ENCODE measurements around the gene CALU. TPM values are rescaled to one million over a fixed set of nuclear protein-coding genes. Genes with fewer than 3 reads are reported as not detected.

CALU gene
- total RNA-seq, 1 donor from 2014 or later, result 144 TPM

DNA sequence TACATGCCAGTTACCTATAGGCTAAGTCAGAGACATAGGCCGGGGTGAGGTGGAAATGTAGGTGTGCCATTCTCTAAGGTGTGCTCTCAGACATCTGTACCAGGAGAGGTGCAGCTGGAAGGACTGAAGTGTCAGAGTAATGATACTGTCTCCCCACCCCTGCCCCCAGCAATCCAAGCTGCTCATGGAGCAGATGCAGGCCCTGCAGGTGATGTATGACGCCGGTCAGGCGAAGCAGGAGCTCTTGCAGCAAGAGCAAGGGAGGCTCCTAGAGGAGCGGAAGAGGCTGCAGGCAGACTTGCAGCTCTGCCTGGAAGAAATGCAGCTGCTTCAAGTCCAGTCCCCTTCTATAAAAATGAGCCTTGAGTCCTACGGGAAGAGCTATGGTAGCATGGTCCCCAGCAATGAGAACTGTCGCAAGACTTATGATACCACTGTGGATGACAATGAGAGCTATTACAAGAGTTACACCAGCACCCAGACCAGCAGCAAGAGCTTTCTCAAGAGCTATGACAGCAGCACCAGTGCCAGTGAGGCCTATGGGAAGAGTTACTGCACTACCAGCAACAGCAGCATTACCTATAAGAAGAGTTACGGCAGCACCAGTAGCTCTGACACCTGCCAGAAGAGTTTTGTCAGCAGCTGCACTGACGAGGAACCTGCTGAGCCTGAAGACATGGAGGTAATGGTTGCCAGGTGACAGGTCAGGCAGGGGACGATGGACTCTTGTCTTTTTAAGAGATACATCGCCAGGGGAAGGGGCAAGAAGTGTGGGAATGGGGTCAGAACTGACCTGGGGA, 72.7 kb downstream of the CALU start:
- no peak for DNase-seq (ENCODE audit: extremely low spot score, unreplicated experiment)
- Mint-ChIP-seq H3K27ac (no peak overlapping the region), H3K36me3 (peaks cover 4% of the 10 kb centered on the region), H3K9me3 (no peaks in the 10 kb centered on the region), H3K4me3 (no peak overlapping the region), H3K4me1 (ENCODE audit: unreplicated experiment) (no peaks in the 10 kb centered on the region), H3K27me3 (peaks cover 4% of the 10 kb centered on the region)
- TF ChIP-seq, protein P1, sequence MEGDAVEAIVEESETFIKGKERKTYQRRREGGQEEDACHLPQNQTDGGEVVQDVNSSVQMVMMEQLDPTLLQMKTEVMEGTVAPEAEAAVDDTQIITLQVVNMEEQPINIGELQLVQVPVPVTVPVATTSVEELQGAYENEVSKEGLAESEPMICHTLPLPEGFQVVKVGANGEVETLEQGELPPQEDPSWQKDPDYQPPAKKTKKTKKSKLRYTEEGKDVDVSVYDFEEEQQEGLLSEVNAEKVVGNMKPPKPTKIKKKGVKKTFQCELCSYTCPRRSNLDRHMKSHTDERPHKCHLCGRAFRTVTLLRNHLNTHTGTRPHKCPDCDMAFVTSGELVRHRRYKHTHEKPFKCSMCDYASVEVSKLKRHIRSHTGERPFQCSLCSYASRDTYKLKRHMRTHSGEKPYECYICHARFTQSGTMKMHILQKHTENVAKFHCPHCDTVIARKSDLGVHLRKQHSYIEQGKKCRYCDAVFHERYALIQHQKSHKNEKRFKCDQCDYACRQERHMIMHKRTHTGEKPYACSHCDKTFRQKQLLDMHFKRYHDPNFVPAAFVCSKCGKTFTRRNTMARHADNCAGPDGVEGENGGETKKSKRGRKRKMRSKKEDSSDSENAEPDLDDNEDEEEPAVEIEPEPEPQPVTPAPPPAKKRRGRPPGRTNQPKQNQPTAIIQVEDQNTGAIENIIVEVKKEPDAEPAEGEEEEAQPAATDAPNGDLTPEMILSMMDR (conservative IDR thresholded peaks at IDR 0.05), result no peak

DNA sequence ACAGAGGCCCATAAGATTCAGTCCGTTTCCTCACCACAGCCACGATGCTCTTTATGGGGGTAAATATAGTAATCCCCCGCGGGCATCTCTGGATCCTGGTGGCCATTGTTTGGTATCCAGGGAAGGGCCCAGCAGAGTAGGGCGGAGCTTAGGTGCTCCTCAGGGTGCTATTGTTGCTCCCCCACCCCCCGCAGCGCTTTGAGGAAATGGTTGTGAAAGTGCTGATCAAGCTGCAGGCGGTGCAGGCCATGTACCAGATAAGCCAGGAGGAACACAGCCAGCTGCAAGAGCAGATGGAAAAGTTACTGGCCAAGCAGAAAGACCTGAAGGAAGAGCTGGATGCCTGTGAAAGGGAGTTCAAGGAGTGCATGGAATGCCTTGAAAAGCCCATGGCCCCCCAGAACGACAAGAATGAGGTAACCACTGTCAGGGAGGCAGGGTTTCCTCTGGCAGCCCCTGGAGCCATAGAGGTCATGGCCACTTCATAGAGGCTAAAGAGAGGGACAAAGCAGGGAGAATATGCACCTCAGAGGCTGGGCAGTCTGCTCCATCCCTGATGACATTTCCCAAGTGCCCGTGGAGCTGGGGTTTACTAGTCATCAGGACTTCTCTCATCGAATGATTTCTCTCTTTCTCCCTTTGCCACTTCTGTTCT, 73.5 kb downstream of the CALU start:
- no peak for DNase-seq (ENCODE audit: extremely low spot score, unreplicated experiment)
- peaks cover 4% of the 10 kb centered on the region for H3K27me3 Mint-ChIP-seq
- no peak overlapping the region for H3K27ac Mint-ChIP-seq

DNA sequence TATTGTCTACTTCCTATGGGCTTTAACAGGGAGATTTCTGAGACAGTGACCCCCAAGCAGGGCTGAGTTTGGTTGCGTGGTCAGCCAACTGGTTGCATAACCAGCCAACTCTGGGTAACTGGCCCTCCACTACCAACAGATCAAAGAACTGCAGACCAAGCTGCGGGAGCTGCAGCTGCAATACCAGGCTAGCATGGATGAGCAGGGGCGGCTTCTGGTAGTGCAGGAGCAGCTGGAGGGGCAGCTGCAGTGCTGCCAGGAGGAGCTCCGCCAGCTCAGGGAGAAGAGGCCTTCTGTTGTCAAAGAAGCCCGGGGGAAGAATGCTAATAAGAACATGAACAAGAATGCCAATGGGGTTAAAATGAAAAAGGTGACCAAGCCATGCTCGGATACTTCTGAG, 75.3 kb downstream of the CALU start:
- Mint-ChIP-seq H3K27ac (no peak overlapping the region), H3K27me3 (peaks cover 4% of the 10 kb centered on the region), H3K4me1 (ENCODE audit: unreplicated experiment) (no peaks in the 10 kb centered on the region), H3K36me3 (peaks cover 4% of the 10 kb centered on the region), H3K4me3 (no peak overlapping the region), H3K9me3 (no peaks in the 10 kb centered on the region)
- no peak for DNase-seq (ENCODE audit: extremely low spot score, unreplicated experiment)
- TF ChIP-seq, protein P1 (conservative IDR thresholded peaks at IDR 0.05), result no peak

More for the DNA sequence above, 73.5 kb downstream of the CALU start:
- H3K4me3 Mint-ChIP-seq, result no peak overlapping the region
- peaks cover 4% of the 10 kb centered on the region for H3K36me3 Mint-ChIP-seq
- TF ChIP-seq, protein P1 (conservative IDR thresholded peaks at IDR 0.05), result no peak
- H3K4me1 Mint-ChIP-seq (ENCODE audit: unreplicated experiment), result no peaks in the 10 kb centered on the region
- no peaks in the 10 kb centered on the region for H3K9me3 Mint-ChIP-seq

DNA sequence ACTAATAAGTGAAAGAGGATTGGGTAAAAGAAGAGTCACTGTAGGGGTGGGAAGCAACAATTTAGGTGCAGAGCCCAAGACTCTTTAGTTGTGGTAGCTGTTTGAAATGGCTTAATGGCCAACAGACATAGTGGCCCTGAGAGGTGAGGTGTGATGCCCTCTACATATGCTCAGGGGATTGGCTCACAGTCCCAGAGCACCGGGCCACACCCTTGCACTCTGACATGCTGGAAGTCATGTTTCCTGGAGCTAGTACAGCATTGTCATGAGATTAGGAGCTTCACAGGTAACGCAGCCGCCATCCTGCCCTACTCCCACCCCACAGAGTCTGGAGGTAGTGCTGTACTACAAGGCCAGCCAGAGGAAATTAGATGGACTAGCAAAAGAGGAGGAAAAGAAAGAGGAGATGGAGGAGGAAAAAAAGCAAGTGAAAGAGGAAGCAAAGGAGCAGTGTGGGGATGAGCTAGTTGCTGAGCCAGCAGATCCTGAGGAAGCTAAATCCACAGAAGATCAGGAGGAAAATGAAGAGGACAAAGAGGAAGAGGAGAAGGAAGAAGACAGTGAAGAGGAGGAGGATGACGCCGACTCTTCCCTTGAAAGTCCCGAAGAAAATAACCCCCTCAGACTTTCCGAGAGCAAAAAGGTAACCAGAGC, 76.3 kb downstream of the CALU start:
- Mint-ChIP-seq H3K4me1 (ENCODE audit: unreplicated experiment) (no peaks in the 10 kb centered on the region), H3K4me3 (no peak overlapping the region), H3K27ac (no peak overlapping the region), H3K27me3 (peaks cover 8% of the 10 kb centered on the region), H3K36me3 (peaks cover 4% of the 10 kb centered on the region), H3K9me3 (no peaks in the 10 kb centered on the region)
- TF ChIP-seq, protein P1 (conservative IDR thresholded peaks at IDR 0.05), result no peak
- no peak for DNase-seq (ENCODE audit: extremely low spot score, unreplicated experiment)

DNA sequence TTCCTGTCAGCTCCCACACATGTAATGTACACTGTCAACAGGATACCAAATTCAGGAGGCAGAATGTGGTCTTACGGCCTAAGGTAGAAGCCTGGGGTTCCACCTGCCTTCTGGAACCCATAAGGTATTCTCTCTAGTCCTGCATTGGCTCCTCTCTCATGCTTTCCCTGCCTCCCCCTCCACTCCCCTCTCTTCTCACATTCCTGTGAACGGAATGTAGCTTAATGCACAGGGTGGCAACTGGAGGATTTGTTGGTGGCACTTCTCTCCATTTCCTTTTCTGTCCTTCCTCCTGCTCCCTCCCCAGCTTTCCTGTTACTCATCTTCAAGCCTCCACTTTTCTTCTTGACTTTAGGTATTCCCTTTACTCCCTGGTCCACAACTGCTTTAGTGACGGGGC, 79.5 kb downstream of the CALU start:
- Mint-ChIP-seq H3K4me3 (no peak overlapping the region), H3K9me3 (no peaks in the 10 kb centered on the region), H3K27ac (no peak overlapping the region)

More for the DNA sequence above, 79.5 kb downstream of the CALU start:
- Mint-ChIP-seq H3K36me3 (peaks cover 4% of the 10 kb centered on the region), H3K27me3 (peaks cover 8% of the 10 kb centered on the region), H3K4me1 (ENCODE audit: unreplicated experiment) (peaks cover 6% of the 10 kb centered on the region)
- TF ChIP-seq, protein P1 (conservative IDR thresholded peaks at IDR 0.05), result no peak
- no peak for DNase-seq (ENCODE audit: extremely low spot score, unreplicated experiment)

Other genes starting within 250 kb of the CALU start
- 2.4 TPM in 2 replicates for gene GARIN1A, start 67.1 kb upstream of the CALU start, total RNA-seq (ENCODE audit: low replicate concordance)
- gene OPN1SW, start 36.4 kb downstream of the CALU start, total RNA-seq (ENCODE audit: low replicate concordance), result not detected in 2 replicates
- gene CCDC136, start 52.6 kb downstream of the CALU start, total RNA-seq (ENCODE audit: low replicate concordance), result 4.2 and 44.2 TPM in 2 replicates
- gene FLNC, start 91.0 kb downstream of the CALU start, total RNA-seq (ENCODE audit: low replicate concordance), result 20.3 and 54.0 TPM in 2 replicates
- 144 and 157 TPM in 2 replicates for gene ATP6V1F, start 123.5 kb downstream of the CALU start, total RNA-seq (ENCODE audit: low replicate concordance)
- 1.3 and 4.2 TPM in 2 replicates for gene KCP, start 171.3 kb downstream of the CALU start, total RNA-seq (ENCODE audit: low replicate concordance)
- 1.8 and 2.5 TPM in 2 replicates for gene IRF5, start 198.6 kb downstream of the CALU start, total RNA-seq (ENCODE audit: low replicate concordance)

All from type B pancreatic cell (in vitro differentiated cells).